GM18873 (cell line): Measurements from ENCODE around the gene E4F1.
"Not testable (repeated sequence)": the region's sequence is repeated elsewhere in the genome, so short reads cannot be mapped to it uniquely, and the experiment has no call there.

ENCODE experiments used
- ATAC-seq: cut with Tn5 transposase; IDR thresholded peaks from one replicate; pipeline ENCODE4 v1.9.1; 2021; ENCODE audit warnings: mild to moderate bottlenecking, moderate library complexity, moderate number of reproducible peaks; ENCODE audit not compliant: unreplicated experiment, low FRiP score

The E4F1 gene

GRCh38 chr16:2189252-2189893, 34.0 kb upstream of the E4F1 start:
- ATAC-seq: no peak

DNA sequence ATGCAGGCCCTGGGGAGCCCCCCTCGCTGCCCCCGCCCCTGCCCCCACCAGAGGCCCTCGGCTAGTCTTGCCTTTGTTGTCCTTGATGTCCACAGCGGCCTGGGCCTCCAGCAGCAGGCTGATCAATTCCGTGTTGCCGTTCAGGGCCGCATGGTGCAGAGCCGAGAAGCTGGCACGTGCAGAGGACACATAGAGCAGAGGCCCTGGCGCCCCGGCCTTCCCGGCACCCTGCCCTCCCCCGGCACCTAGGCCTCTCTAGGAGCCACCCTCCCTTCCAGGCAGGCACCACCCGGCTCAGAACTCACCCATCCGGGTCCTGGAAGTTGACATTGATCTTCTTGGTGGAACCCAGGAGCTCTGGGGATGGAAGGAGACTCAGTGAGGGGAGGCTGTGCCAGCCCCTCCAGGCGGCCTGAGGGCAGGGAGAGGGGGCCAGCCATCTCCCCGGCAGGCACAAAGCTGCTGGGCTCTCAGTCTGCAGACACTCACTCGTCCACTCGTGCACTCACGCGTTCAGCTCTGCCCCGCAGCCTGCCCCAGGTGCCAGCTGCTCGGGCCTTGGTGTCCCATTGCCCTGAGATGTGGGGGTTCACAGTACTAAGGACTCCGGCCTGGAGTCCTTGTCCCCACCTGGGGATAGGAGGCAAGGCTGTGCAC, 33.3 kb upstream of the E4F1 start:
- ATAC-seq: no peak

GRCh38 chr16:2190659-2191445, 32.5 kb upstream of the E4F1 start:
- ATAC-seq: no peak

DNA sequence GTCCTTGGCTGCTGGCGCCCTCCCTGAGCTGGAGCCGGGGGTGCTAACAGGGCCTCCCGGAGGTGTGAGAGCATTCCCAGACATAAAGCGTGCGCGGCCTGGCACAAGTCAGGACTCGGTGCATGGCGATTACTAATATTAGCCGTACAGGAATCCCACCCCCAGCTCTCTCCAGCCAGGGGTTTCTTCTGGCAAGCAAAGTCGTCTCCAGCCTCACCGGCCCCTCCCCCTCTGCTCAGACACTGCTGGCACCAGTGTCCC, 32.0 kb upstream of the E4F1 start:
- ATAC-seq: no peak

DNA sequence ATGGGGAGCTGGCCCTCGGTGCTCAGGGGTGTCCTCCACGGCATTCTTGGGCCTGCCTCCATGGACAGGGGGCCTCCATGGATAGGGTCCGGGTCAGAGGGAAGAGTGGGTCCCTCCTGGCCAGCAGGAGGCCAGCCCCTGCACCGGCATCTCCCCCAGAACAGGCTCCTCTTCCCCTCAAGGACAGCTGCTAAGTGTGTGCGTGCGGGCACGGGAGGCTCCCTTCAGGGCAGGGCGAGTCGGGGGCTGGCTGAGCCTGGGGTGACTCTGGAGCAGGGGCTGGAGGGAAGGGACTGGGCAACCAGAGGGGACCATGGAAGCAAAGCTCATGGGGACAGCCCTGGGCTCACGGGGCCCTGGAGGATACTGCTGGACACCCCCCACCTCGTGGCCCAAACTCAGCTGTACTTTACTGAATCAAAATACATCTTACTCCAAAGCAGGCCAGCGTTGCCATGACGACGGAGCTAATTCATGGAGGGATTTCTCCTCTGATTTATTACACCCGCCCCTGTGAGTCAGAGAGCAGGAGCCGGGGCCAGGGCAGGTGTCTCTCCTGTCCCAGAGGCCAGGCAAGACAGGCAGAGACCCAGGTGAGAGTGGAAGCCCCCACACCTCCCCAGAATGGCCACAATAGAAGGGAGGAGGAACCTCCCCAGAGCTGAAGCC, 29.1 kb upstream of the E4F1 start:
- ATAC-seq: no peak

GRCh38 chr16:2194852-2195321, 28.5 kb upstream of the E4F1 start:
- ATAC-seq: no peak

GRCh38 chr16:2195322-2196161, 27.8 kb upstream of the E4F1 start:
- ATAC-seq: no peak

DNA sequence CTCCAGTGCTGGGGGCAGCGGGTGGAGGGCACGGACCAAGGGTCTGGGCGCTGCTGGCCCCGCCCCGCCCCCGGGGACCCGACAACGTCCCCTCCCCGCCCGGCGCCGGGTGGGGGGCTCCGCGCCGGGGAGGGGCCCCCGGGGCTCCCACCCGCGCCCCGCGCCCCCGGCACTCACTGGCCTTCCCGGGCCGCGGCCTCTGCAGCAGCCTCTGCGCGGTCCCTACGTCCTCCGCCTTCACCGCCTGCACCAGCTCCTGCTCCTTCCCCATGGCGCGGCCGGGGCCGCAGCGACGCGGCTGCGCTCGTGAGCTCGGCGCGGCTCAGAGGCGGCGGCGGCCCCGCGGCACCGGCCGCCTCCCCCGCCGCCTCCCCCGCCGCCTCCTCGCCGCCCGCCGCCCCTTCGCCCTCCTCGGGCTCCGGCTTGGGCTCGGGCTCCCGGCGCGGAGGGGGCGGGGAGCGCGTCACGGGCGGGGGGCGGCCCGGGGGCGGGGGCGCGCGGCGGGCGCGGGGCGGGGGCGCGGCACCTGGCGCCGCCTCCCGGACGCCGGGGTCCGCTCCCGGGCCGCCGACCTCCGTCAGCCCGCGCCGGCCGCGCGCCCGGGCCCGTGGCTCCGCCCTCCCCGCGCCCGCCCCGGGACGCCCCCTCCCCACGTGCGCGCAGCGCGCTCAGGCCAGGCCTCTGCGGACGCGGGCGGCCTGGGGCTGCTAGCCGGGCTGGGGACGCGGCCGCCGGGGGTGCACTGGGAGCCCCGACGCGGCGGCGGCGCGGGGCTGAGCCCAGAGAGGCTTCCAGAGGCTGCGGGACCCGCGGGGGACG, 27.0 kb upstream of the E4F1 start, which contains the start of gene CASKIN1:
TSS of gene CASKIN1 (minus strand) at position 444 of the 819 bp plus-strand sequence. CDS start at position 271, 173 bp downstream.
- no peak for ATAC-seq

DNA sequence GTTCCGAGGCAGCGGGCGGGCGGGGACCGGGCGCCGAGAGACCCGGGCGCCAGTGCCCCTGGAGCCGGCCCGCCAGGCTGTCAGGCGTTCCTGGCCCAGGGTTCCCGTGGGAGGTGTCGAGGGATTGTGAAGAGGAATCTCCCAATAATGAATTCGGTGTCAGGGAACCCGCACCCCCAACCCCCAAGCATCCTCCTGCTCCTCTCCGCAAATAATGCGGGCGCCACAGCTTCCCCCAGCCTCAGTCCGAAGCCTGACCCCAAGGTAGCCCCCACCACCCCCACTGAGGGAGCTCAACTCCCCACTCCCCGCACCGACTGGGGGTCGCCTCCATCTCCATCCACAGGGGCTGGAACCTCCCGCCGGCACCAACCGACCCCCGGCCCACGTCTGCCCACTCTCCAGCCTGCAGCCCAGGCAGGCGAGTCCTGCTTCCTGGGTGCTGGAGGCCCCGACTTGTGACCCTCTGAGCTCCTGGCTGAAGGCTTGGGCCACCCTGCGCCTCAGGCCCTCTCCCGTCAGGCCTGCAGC, 26.3 kb upstream of the E4F1 start:
- ATAC-seq: no peak

GRCh38 chr16:2197765-2198164, 25.6 kb upstream of the E4F1 start:
- no peak for ATAC-seq

- ATAC-seq: no peak
These were observed 25.1 kb upstream of the E4F1 start for GRCh38 chr16:2198283-2198682.

DNA sequence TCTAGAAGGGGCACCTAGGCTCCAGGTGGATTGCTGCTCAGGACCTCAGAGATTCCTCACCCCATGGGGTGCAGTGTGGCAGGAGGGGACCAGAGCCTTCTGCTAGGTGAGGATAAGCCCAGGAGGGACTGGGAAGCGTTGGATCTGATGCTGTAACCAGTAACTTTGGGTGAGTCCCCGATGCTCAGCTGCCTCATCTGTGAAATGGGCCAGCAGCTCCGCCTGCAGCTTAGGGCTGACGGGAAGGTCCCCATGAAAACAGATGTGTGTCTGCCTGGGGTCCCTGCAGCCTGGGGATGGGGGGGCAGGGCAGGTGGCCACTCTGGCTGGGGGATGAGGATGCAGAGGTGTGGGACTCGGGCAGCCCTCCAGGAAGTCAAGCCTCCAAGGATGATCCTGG, 24.3 kb upstream of the E4F1 start:
- ATAC-seq: no peak

DNA sequence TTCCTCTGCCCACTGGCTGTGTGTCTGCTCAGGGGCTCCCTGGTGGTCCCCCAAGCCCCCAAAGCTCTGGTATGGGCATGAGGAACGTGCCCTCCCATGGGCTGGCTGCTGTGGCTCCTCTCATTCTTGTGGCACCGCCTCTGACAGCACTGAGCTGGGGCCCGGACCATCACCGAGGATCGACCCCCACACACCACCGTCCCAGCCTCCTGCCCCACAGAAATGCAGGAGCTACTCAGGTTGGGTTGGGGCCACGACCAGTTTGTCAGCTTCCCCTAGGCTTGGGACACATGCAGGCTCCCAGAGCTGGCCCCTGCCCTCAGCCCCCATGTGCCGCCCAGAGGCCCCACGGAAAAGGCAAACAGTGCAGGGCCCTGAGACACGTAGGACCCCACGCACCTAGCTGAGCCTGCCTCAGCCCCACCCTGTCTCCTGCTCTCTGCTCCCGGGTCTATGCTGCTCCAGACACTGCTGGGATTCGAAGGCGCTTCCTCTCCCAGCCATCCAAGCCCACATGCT, 23.7 kb upstream of the E4F1 start:
- ATAC-seq: no peak

GRCh38 chr16:2200313-2200712, 23.1 kb upstream of the E4F1 start:
- no peak for ATAC-seq

- not testable (repeated sequence) for ATAC-seq
These were observed 20.2 kb upstream of the E4F1 start for GRCh38 chr16:2203119-2203688.

- no peak for ATAC-seq
These were observed 18.8 kb upstream of the E4F1 start for GRCh38 chr16:2204416-2205103.

DNA sequence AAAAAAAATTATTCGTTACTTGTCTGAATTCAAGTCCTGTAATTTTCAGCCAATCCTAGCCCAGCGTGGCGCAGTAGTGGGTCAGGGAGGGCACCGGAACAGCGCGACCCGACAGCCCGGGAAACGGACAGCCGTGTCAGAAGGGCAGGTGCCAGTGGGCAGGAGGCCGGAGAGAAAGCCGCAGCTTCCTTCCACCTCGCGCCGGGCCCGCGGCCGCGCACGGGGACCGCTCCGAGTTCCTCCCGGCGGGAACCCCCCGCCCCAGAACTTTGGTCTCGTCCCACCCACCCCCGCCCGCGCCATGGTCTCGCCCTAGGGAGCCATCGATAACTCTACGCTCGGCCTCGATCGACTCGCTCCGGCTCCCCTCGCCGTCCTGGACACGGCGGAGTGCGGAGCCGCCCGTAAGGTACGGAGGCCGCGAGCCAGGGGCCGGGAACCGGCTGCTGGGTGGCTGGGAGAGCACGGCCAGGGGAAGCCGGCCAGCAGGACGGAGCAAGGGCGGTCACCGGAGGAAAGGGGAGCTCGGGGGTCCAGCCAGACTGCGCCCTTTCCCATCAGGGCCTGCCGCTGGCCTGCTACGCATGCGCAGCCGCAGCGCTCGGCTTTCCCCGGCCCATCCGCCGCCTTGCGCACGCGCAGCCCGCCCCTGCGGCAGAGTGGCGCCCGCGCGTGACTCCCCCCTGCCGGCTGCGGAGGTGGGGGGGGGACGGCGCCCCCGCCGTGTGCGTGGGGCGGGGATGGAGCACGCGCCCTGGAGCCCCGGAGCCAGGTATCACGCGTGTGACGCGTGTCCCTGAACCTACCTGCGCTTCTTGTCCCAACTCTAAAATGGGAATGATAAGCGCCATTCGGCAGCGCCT, 18.1 kb upstream of the E4F1 start, which contains the start of gene MLST8:
TSS of gene MLST8 (plus strand) at position 351 of the 863 bp plus-strand sequence. CDS start 632 bp downstream, outside the sequence.
- ATAC-seq: peak; percentile 66
